IMR-90 (cell line): ENCODE measurements around the gene CACNA1F. TPM values are rescaled to one million over a fixed set of nuclear protein-coding genes. Genes with fewer than 3 reads are reported as not detected.

Experiments used
- ATAC-seq: fragments of 200-7000 bp; cut with Tn5 transposase; 2 replicates; pipeline ENCODE4 v1.9.1; 2020; ENCODE audit warnings: low read depth, mild to moderate bottlenecking, moderate library complexity
- BruUV-seq: library from RNA; stranded (reverse); fragments of 400-500 nt; replicated peaks from 2 replicates; lab custom pipeline; 2021; lab: Mats Ljungman, UMichigan
- CTCF ChIA-PET: fragments of 300-600 bp; formaldehyde crosslinking; extraction: SDS; loops from one replicate; lab custom pipeline; 2021; ENCODE audit warnings: antibody characterized with exemption; lab: Yijun Ruan, JAX
- POLR2A ChIA-PET: fragments of 300-600 bp; sonication (Branson Sonifier 250); formaldehyde crosslinking; loops from one replicate; lab custom pipeline; 2022; ENCODE audit warnings: antibody characterized with exemption; ENCODE audit not compliant: unreplicated experiment; lab: Charles Lee
- DNase-seq: peaks from one replicate; pipeline ENCODE4 v3.0.0; 2013
- H2AFZ ChIP-seq: replicated peaks from 2 replicates; pipeline ENCODE3; 2013; ENCODE audit warnings: low read length, mild to moderate bottlenecking; ENCODE audit not compliant: poor library complexity
- H2AK5ac ChIP-seq: 2 replicates; pipeline ENCODE4 v1.6.1; 2013; ENCODE audit warnings: low read depth, low read length, inconsistent platforms
- H2AK9ac ChIP-seq: replicated peaks from 2 replicates; pipeline ENCODE3; 2013; ENCODE audit warnings: mild to moderate bottlenecking, low read depth, low read length, moderate library complexity; ENCODE audit not compliant: poor library complexity
- H2BK120ac ChIP-seq: 2 replicates; pipeline ENCODE4 v1.6.1; 2013; ENCODE audit warnings: low read depth, low read length, inconsistent platforms
- H2BK15ac ChIP-seq: 3 replicates; pipeline ENCODE4 v1.6.1; 2013; ENCODE audit warnings: low read depth, low read length, inconsistent platforms
- H2BK20ac ChIP-seq: 2 replicates; pipeline ENCODE4 v1.6.1; 2013; ENCODE audit warnings: low read depth, mild to moderate bottlenecking, inconsistent platforms, low read length, moderate library complexity
- H2BK5ac ChIP-seq: 2 replicates; pipeline ENCODE4 v1.6.1; 2013; ENCODE audit warnings: mild to moderate bottlenecking, low read depth, low read length, inconsistent platforms; ENCODE audit not compliant: poor library complexity, severe bottlenecking
- H3K14ac ChIP-seq: replicated peaks from 2 replicates; pipeline ENCODE4 v1.6.1; 2013; ENCODE audit warnings: low read depth, low read length, inconsistent platforms
- H3K18ac ChIP-seq: 2 replicates; pipeline ENCODE4 v1.6.1; 2013; ENCODE audit warnings: low read depth, low read length, control low read depth
- H3K23ac ChIP-seq: 2 replicates; pipeline ENCODE4 v1.6.1; 2013; ENCODE audit warnings: low read depth, low read length, inconsistent platforms
- H3K27ac ChIP-seq: 2 replicates; pipeline ENCODE4 v1.5.1; 2013; ENCODE audit warnings: mild to moderate bottlenecking, control low read depth, low read length; ENCODE audit not compliant: insufficient read depth
- H3K27me3 ChIP-seq: 2 replicates; pipeline ENCODE4 v1.6.1; 2013; ENCODE audit warnings: low read length; ENCODE audit not compliant: control insufficient read depth, insufficient read depth
- H3K36me3 ChIP-seq: 2 replicates; pipeline ENCODE4 v1.6.1; 2013; ENCODE audit warnings: low read length, mixed read lengths; ENCODE audit not compliant: control insufficient read depth, insufficient read depth
- H3K4ac ChIP-seq: 2 replicates; pipeline ENCODE4 v1.6.1; 2013; ENCODE audit warnings: low read depth, low read length, inconsistent platforms
- H3K4me1 ChIP-seq: 2 replicates; pipeline ENCODE4 v1.6.1; 2013; ENCODE audit warnings: low read length, mixed read lengths; ENCODE audit not compliant: control insufficient read depth, insufficient read depth
- H3K4me2 ChIP-seq: 2 replicates; pipeline ENCODE4 v1.6.1; 2013; ENCODE audit warnings: low read depth, mild to moderate bottlenecking, control low read depth, low read length, moderate library complexity
- H3K4me3 ChIP-seq: 2 replicates; pipeline ENCODE4 v1.5.1; 2013; ENCODE audit warnings: low read depth, mild to moderate bottlenecking, control low read depth, low read length, moderate library complexity; ENCODE audit not compliant: insufficient read depth
- H3K56ac ChIP-seq: 2 replicates; pipeline ENCODE4 v1.6.1; 2013; ENCODE audit warnings: low read length, inconsistent platforms; ENCODE audit not compliant: insufficient read depth; ENCODE audit errors: extremely low read depth
- H3K79me1 ChIP-seq, 2 experiments: 2 replicates each; pipeline ENCODE4 v1.6.1; 2013; ENCODE audit warnings: low read length in 2 of 2, inconsistent platforms in 1 of 2, low read depth in 1 of 2
- H3K9ac ChIP-seq: 2 replicates; pipeline ENCODE4 v1.6.1; 2013; ENCODE audit warnings: low read depth, low read length, control low read depth
- H3K9me1 ChIP-seq: 2 replicates; pipeline ENCODE4 v1.6.1; 2013; ENCODE audit warnings: low read length, inconsistent platforms; ENCODE audit not compliant: insufficient read depth
- H3K9me3 ChIP-seq: 2 replicates; pipeline ENCODE4 v1.6.1; 2013; ENCODE audit warnings: low read length; ENCODE audit not compliant: control insufficient read depth, insufficient read depth
- H4K20me1 ChIP-seq: 2 replicates; pipeline ENCODE4 v1.6.1; 2013; ENCODE audit warnings: low read length, inconsistent platforms; ENCODE audit not compliant: insufficient read depth
- H4K5ac ChIP-seq: 2 replicates; pipeline ENCODE4 v1.6.1; 2013; ENCODE audit warnings: mild to moderate bottlenecking, low read depth, low read length, control low read depth
- H4K8ac ChIP-seq, 2 experiments: 2 replicates each; pipeline ENCODE4 v1.6.1; 2013; ENCODE audit warnings: low read depth in 2 of 2, low read length in 2 of 2, control low read depth in 1 of 2, inconsistent platforms in 1 of 2
- H4K91ac ChIP-seq: 2 replicates; pipeline ENCODE4 v1.6.1; 2013; ENCODE audit warnings: low read depth, low read length, inconsistent platforms; ENCODE audit not compliant: insufficient read depth
- BHLHE40 ChIP-seq: fragments of 150-350 bp; IDR thresholded peaks from 2 replicates; pipeline ENCODE4 v1.6.1; 2016; ENCODE audit warnings: mild to moderate bottlenecking, low read depth, low read length
- CEBPB ChIP-seq: IDR thresholded peaks from 2 replicates; pipeline ENCODE4 v1.6.1; 2012; ENCODE audit warnings: low read depth, low read length, improper control_type of control experiment
- FOS ChIP-seq: fragments of 150-350 bp; IDR thresholded peaks from 2 replicates; pipeline ENCODE4 v1.6.1; 2016; ENCODE audit warnings: low read depth, low read length
- MAFK ChIP-seq: IDR thresholded peaks from 2 replicates; pipeline ENCODE4 v1.6.1; 2012; ENCODE audit warnings: low read depth, low read length, improper control_type of control experiment
- MAZ ChIP-seq: IDR thresholded peaks from 2 replicates; pipeline ENCODE4 v1.6.1; 2012; ENCODE audit warnings: low read depth, mild to moderate bottlenecking, low read length, improper control_type of control experiment, moderate library complexity, borderline replicate concordance
- MXI1 ChIP-seq: IDR thresholded peaks from 2 replicates; pipeline ENCODE4 v1.6.1; 2012; ENCODE audit warnings: low read depth, mild to moderate bottlenecking, low read length, moderate library complexity, borderline replicate concordance
- NFE2L2 ChIP-seq: fragments of 150-350 bp; IDR thresholded peaks from 2 replicates; pipeline ENCODE4 v1.6.1; 2016; ENCODE audit warnings: low read depth, mild to moderate bottlenecking, low read length
- POLR2A ChIP-seq: IDR thresholded peaks from 2 replicates; pipeline ENCODE4 v1.6.1; 2012; ENCODE audit warnings: mild to moderate bottlenecking, low read depth, low read length
- RAD21 ChIP-seq: IDR thresholded peaks from 2 replicates; pipeline ENCODE4 v1.6.1; 2012; ENCODE audit warnings: low read length, improper control_type of control experiment
- RCOR1 ChIP-seq: IDR thresholded peaks from 2 replicates; pipeline ENCODE4 v1.6.1; 2012; ENCODE audit warnings: mild to moderate bottlenecking, low read length, improper control_type of control experiment; ENCODE audit not compliant: insufficient replicate concordance
- RFX5 ChIP-seq: IDR thresholded peaks from 2 replicates; pipeline ENCODE4 v1.8.0; 2012; ENCODE audit warnings: low read depth, mild to moderate bottlenecking, low read length, moderate library complexity
- SMC3 ChIP-seq: fragments of 150-350 bp; IDR thresholded peaks from 2 replicates; pipeline ENCODE4 v1.6.1; 2016; ENCODE audit warnings: low read depth, mild to moderate bottlenecking, antibody characterized with exemption, low read length, moderate library complexity
- WGBS, 2 experiments: methylation state at CpG; one replicate each; pipeline versions ENCODE4 v1.1.5 to v1.1.7; 2013; ENCODE audit warnings: missing lambda C conversion rate in 2 of 2; ENCODE audit not compliant: insufficient read length in 1 of 2; ENCODE audit errors: extremely low coverage in 2 of 2; 5-methylcytosine and 5-hydroxymethylcytosine counted together
- dilution Hi-C: fragments of 300-500 bp; cut with HindIII; formaldehyde crosslinking; loops from one replicate; pipeline ENCODE4 v1.14.3; 2018; ENCODE audit warnings: low sequenced_read_pairs; ENCODE audit not compliant: unreplicated experiment
- in situ Hi-C: fragments of 300-500 bp; cut with MboI; formaldehyde crosslinking; loops from 3 replicates; pipeline ENCODE4 v1.14.3; 2019; ENCODE audit warnings: low sequenced_read_pairs, inconsistent platforms, mixed read lengths
- intact Hi-C: fragments of 100-400 bp; cut with micrococcal nuclease; formaldehyde crosslinking; loops from 2 replicates; pipeline ENCODE4 v1.10.0; 2022
- polyA plus RNA-seq, 3 experiments: library from polyadenylated mRNA; depleted of rRNA; stranded (reverse); fragments of >200 nt; gene quantifications; 2 replicates each; pipeline ENCODE4 v1.2.3, GENCODE V29; 2012; ENCODE audit warnings: low replicate concordance in 1 of 3
- total RNA-seq: library from RNA; depleted of rRNA; stranded (reverse); fragments of >200 nt; gene quantifications from 2 replicates; pipeline ENCODE4 v1.2.3, GENCODE V29; 2012
- TF ChIP-seq, protein P1 (sequence below): fragments of 150-350 bp; IDR thresholded peaks from 2 replicates; pipeline ENCODE4 v1.6.1; 2016; ENCODE audit warnings: low read depth, mild to moderate bottlenecking, low read length, moderate library complexity, borderline replicate concordance
- TF ChIP-seq, protein P2 (sequence below): fragments of 150-350 bp; IDR thresholded peaks from 2 replicates; pipeline ENCODE4 v1.6.1; 2017; ENCODE audit warnings: mild to moderate bottlenecking, antibody characterized with exemption, low read length, low read depth

Gene CACNA1F
- total and polyA plus RNA-seq, 2 of the 4 experiments (the other 2 are of a cell fraction) = not detected

DNA sequence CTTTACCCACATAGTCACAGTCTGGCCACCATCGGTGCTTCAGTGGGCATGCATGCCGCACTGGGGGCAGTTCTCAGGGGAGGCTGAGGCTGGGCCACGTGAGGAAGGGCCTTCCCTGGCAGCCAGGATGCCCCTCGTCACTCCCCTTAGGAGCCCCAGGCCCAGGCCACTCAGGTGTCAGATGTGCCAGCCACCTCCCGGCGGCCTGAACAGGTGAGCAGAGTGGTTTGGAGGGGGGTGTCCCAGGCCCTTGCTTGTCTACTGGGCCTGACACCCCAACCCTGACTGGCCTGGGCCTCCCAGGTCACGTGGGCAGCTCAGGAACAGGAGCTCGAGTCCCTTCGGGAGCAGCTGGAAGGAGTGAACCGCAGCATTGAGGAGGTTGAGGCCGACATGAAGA is 14.2 kb upstream of the CACNA1F start:
- no peak overlapping the region for H2BK20ac ChIP-seq
- peaks cover 11% of the 10 kb centered on the region; the same call in 1 of the 2 replicates for H3K36me3 ChIP-seq
- TF ChIP-seq RFX5 = no peak
- TF ChIP-seq MAZ = no peak
- no peak for TF ChIP-seq CEBPB
- no peak for TF ChIP-seq NFE2L2
- TF ChIP-seq, protein P1, sequence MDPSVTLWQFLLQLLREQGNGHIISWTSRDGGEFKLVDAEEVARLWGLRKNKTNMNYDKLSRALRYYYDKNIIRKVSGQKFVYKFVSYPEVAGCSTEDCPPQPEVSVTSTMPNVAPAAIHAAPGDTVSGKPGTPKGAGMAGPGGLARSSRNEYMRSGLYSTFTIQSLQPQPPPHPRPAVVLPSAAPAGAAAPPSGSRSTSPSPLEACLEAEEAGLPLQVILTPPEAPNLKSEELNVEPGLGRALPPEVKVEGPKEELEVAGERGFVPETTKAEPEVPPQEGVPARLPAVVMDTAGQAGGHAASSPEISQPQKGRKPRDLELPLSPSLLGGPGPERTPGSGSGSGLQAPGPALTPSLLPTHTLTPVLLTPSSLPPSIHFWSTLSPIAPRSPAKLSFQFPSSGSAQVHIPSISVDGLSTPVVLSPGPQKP = no peak
- TF ChIP-seq MXI1 = no peak
- TF ChIP-seq SMC3 = no peak
- no peak for TF ChIP-seq MAFK
- TF ChIP-seq RCOR1 = no peak
- TF ChIP-seq RAD21 = no peak
- no peak for TF ChIP-seq FOS
- no peak for TF ChIP-seq BHLHE40
- no peak for TF ChIP-seq POLR2A
- TF ChIP-seq, protein P2, sequence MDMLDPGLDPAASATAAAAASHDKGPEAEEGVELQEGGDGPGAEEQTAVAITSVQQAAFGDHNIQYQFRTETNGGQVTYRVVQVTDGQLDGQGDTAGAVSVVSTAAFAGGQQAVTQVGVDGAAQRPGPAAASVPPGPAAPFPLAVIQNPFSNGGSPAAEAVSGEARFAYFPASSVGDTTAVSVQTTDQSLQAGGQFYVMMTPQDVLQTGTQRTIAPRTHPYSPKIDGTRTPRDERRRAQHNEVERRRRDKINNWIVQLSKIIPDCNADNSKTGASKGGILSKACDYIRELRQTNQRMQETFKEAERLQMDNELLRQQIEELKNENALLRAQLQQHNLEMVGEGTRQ = no peak
- in situ Hi-C loops (no loop called here), dilution Hi-C loops (no loop called here), intact Hi-C loops (no loop called here)
- H2BK120ac ChIP-seq = no peak overlapping the region
- no peak overlapping the region for H3K18ac ChIP-seq
- no TSS peak for BruUV-seq
- WGBS, 2 experiments = 67% methylated on average over 5 of the region's 11 CpGs; no CpG with 5 or more reads in 1 of the 2 experiments
- CTCF ChIA-PET = no interaction called here
- H2BK5ac ChIP-seq = no peak overlapping the region
- H3K27me3 ChIP-seq = no peaks in the 10 kb centered on the region; the same call in 1 of the 2 replicates
- no peak overlapping the region for H3K23ac ChIP-seq
- no peak overlapping the region for H4K91ac ChIP-seq
- POLR2A ChIA-PET = no interaction called here
- no peak overlapping the region for H2BK15ac ChIP-seq
- H2AK9ac ChIP-seq = no peak overlapping the region
- no peak overlapping the region for H2AK5ac ChIP-seq
- H3K9ac ChIP-seq = no peak overlapping the region
- no peaks in the 10 kb centered on the region for H3K4me1 ChIP-seq
- H4K20me1 ChIP-seq = no peaks in the 10 kb centered on the region
- H3K9me3 ChIP-seq = no peaks in the 10 kb centered on the region
- DNase-seq (no peak), ATAC-seq (no peak)
- H2AFZ ChIP-seq = no peak overlapping the region
- H3K4ac ChIP-seq = no peak overlapping the region
- H4K8ac ChIP-seq = no peak overlapping the region
- H3K14ac ChIP-seq = no peak overlapping the region
- no peak overlapping the region for H3K27ac ChIP-seq
- H3K4me3 ChIP-seq = no peak overlapping the region
- no peaks in the 10 kb centered on the region for H3K9me1 ChIP-seq
- H3K4me2 ChIP-seq = no peak overlapping the region
- no peak overlapping the region for H4K5ac ChIP-seq
- no peak overlapping the region for H3K56ac ChIP-seq
- no peaks in the 10 kb centered on the region for H3K79me1 ChIP-seq
